Cardiac muscle cell (in vitro differentiated cells and primary cell): Measurements from ENCODE around the gene RPGR. TPM values are rescaled to one million over a fixed set of nuclear protein-coding genes. Genes with fewer than 3 reads are reported as not detected.

ENCODE experiments used
- DNase-seq, 2 donors: peaks; one replicate each; pipeline versions ENCODE4 v3.0.0 to v3.0.0-alpha.2; 2010 to 2017; ENCODE audit warnings: low read depth in 1 of 2, low spot score in 1 of 2
- H3K27ac ChIP-seq: fragments of 200-600 bp; sonication (generic); 2 replicates; pipeline ENCODE4 v1.5.1; 2016
- H3K27me3 ChIP-seq: fragments of 200-600 bp; sonication (generic); 2 replicates; pipeline ENCODE4 v1.6.0; 2016; ENCODE audit warnings: control low read depth
- H3K36me3 ChIP-seq: fragments of 200-600 bp; sonication (generic); 2 replicates; pipeline ENCODE4 v1.5.1; 2016; ENCODE audit warnings: control low read depth
- H3K4me1 ChIP-seq: fragments of 200-600 bp; sonication (generic); 2 replicates; pipeline ENCODE4 v1.8.1; 2017; ENCODE audit warnings: low read depth, mild to moderate bottlenecking, mixed run types
- H3K4me3 ChIP-seq: fragments of 200-600 bp; sonication (generic); 2 replicates; pipeline ENCODE4 v1.5.1; 2016; ENCODE audit warnings: mild to moderate bottlenecking
- H3K9me3 ChIP-seq: fragments of 200-600 bp; sonication (generic); 2 replicates; pipeline ENCODE4 v1.5.1; 2017; ENCODE audit warnings: low read depth, mild to moderate bottlenecking, control low read depth
- polyA plus RNA-seq: library from polyadenylated mRNA; unstranded; fragments of >200 nt; fragmentation: Nextera tagmentation; extraction: Ambion mirVana; gene quantifications from 2 replicates; pipeline ENCODE4 v1.2.1, GENCODE V29; 2016
- total RNA-seq: library from RNA; depleted of rRNA; stranded (reverse); fragments of >200 nt; gene quantifications from 2 replicates; pipeline ENCODE4 v1.2.3, GENCODE V29; 2016
- TF ChIP-seq, protein P1 (sequence below): IDR thresholded peaks from 2 replicates; pipeline ENCODE4 v1.5.1; 2012; ENCODE audit warnings: low read depth, mild to moderate bottlenecking, low read length

RPGR gene
- total RNA-seq: 6.3 and 7.6 TPM in 2 replicates
- 6.5 and 7.3 TPM in 2 replicates for polyA plus RNA-seq

GRCh38 chrX:38327007-38327774 lies at the start of gene RPGR:
Gene RPGR, minus strand, starts transcription at chrX:38327509. Its CDS starts 142 bp downstream, at chrX:38327367.
- H3K36me3 ChIP-seq: no peaks in the 10 kb centered on the region
- H3K27ac ChIP-seq: peak within 1 kb of the TSS; percentile 70
- no peaks in the 10 kb centered on the region for H3K4me1 ChIP-seq
- DNase-seq: peak; percentile 92 to 96
- H3K4me3 ChIP-seq: peak within 1 kb of the TSS; percentile 75
- TF ChIP-seq, protein P1, sequence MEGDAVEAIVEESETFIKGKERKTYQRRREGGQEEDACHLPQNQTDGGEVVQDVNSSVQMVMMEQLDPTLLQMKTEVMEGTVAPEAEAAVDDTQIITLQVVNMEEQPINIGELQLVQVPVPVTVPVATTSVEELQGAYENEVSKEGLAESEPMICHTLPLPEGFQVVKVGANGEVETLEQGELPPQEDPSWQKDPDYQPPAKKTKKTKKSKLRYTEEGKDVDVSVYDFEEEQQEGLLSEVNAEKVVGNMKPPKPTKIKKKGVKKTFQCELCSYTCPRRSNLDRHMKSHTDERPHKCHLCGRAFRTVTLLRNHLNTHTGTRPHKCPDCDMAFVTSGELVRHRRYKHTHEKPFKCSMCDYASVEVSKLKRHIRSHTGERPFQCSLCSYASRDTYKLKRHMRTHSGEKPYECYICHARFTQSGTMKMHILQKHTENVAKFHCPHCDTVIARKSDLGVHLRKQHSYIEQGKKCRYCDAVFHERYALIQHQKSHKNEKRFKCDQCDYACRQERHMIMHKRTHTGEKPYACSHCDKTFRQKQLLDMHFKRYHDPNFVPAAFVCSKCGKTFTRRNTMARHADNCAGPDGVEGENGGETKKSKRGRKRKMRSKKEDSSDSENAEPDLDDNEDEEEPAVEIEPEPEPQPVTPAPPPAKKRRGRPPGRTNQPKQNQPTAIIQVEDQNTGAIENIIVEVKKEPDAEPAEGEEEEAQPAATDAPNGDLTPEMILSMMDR: peak; percentile 71
- H3K27me3 ChIP-seq: no peaks in the 10 kb centered on the region
- H3K9me3 ChIP-seq: no peaks in the 10 kb centered on the region

DNA sequence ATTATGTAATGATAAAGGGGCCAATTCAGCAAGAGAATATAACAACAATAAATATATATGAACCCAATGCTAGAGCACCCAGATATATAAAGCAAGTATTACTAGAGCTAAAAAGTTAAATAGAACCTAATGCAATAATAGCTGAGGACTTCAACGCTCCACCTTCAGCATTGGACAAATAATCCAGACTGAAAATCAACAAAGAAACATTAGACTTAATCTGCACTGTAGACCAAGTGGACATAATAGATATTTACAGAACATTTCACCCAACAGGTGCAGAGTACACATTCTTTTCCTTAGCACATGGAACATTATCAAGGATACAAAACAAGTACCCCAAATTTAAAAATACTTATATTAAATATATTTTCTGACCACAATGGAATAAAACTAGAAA lies 49.4 kb upstream of the RPGR start:
- no peak for DNase-seq
- Histone ChIP-seq H3K4me3 (no peak overlapping the region), H3K27ac (no peak overlapping the region), H3K36me3 (no peaks in the 10 kb centered on the region), H3K9me3 (no peaks in the 10 kb centered on the region), H3K4me1 (no peaks in the 10 kb centered on the region), H3K27me3 (no peaks in the 10 kb centered on the region)
- TF ChIP-seq, protein P1: no peak

GRCh38 chrX:38375891-38376290 lies 48.6 kb upstream of the RPGR start:
- Histone ChIP-seq H3K27me3 (no peaks in the 10 kb centered on the region), H3K4me3 (no peak overlapping the region), H3K9me3 (no peaks in the 10 kb centered on the region), H3K27ac (no peak overlapping the region), H3K4me1 (no peaks in the 10 kb centered on the region), H3K36me3 (no peaks in the 10 kb centered on the region)
- TF ChIP-seq, protein P1: peak; percentile 50
- peak; percentile 8 to 21 for DNase-seq

DNA sequence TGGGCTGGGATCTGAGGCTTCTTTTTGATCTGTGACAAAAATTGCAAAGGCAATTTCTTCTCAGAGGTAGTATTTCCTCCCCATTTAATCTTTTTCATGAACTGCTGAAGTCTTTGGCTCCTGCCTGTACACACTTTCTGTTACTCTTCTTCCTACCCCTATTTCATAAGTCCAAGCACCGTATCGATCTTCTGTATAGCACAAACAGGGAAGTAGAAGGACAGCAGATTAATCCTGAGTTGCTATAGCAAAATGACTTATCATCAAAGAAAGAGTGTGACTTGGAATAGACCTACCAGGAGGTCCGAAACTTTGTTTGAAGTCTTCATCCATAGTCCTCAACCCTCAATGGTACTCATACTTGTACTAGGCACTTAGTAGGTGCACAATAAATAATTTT lies 47.1 kb upstream of the RPGR start:
- TF ChIP-seq, protein P1: no peak
- H3K36me3 ChIP-seq: no peaks in the 10 kb centered on the region
- no peak for DNase-seq
- H3K4me3 ChIP-seq: no peak overlapping the region
- no peak overlapping the region for H3K27ac ChIP-seq
- H3K4me1 ChIP-seq: no peaks in the 10 kb centered on the region
- no peaks in the 10 kb centered on the region for H3K9me3 ChIP-seq
- no peaks in the 10 kb centered on the region for H3K27me3 ChIP-seq

DNA sequence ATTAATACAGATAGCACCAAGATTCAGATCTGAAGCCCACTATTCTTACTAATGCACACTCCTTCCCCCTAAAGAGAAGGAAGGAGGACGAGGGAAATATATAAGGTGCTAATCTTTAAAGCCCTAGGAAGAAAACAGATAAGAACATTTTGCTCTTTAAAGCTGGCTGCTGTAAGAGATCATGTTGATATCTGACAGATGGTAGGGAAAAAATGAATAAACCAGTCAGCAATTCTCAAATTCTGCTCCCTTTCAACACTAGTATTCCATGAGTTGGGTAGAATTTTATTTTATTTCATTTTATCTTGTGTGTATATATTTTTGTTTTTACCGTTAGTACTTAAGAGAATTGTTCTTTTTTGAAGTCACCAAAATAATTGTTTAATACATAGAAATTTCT lies 44.3 kb upstream of the RPGR start:
- Histone ChIP-seq H3K36me3 (no peaks in the 10 kb centered on the region), H3K27me3 (no peaks in the 10 kb centered on the region), H3K4me1 (no peaks in the 10 kb centered on the region), H3K9me3 (no peaks in the 10 kb centered on the region), H3K27ac (no peak overlapping the region), H3K4me3 (no peak overlapping the region)
- TF ChIP-seq, protein P1: no peak
- no peak for DNase-seq
